Tibial artery (tissue), 4 donors: Measurements from ENCODE around the gene ZNF160.
"Not testable (repeated sequence)": the region's sequence is repeated elsewhere in the genome, so short reads cannot be mapped to it uniquely, and the experiment has no call there.

Source experiments
- DNase-seq, 2 donors: peaks; one replicate each; pipeline ENCODE4 v3.0.0-alpha.2; 2019
- H3K27ac ChIP-seq, 2 donors: fragments of 200-600 bp; sonication (generic) in 1 of 2; 1 replicate in 1 of 2; 2 replicates in 1 of 2; pipeline ENCODE4 v1.5.1; 2018 to 2019; ENCODE audit warnings: mild to moderate bottlenecking in 1 of 2
- H3K27me3 ChIP-seq, 2 donors: fragments of 200-600 bp; sonication (generic) in 1 of 2; one replicate each; pipeline versions ENCODE4 v1.5.1 to v1.6.0; 2016 to 2019
- H3K36me3 ChIP-seq, 3 donors: fragments of 200-600 bp; sonication (generic) in 2 of 3; one replicate each; pipeline ENCODE4 v1.5.1; 2016 to 2019; ENCODE audit warnings: mild to moderate bottlenecking in 2 of 3
- H3K4me1 ChIP-seq, 4 donors: fragments of 200-600 bp; sonication (generic) in 2 of 4; 1 replicate in 3 of 4; 2 replicates in 1 of 4; pipeline ENCODE4 v1.5.1; 2016 to 2019
- H3K4me3 ChIP-seq, 2 donors: fragments of 200-600 bp; sonication (generic) in 1 of 2; 1 replicate in 1 of 2; 2 replicates in 1 of 2; pipeline ENCODE4 v1.5.1; 2018 to 2019; ENCODE audit warnings: mild to moderate bottlenecking in 2 of 2
- H3K9me3 ChIP-seq, 3 donors: fragments of 200-600 bp; sonication (generic) in 1 of 3; one replicate each; pipeline ENCODE4 v1.5.1; 2016 to 2019
- CTCF ChIP-seq, 2 experiments: fragments of 200-600 bp in 1 of 2; fragments of 450-650 bp in 1 of 2; IDR thresholded peaks; one replicate each; pipeline ENCODE4 v1.5.1; 2017 to 2019; ENCODE audit warnings: antibody characterized with exemption in 2 of 2, mild to moderate bottlenecking in 1 of 2, moderate library complexity in 1 of 2
- intact Hi-C: fragments of 100-400 bp; cut with DNase I; formaldehyde crosslinking; loops from one replicate; pipeline ENCODE4 v1.15.0; 2023; ENCODE audit warnings: low total_unique reads

The ZNF160 gene

GRCh38 chr19:53109527-53109926, 6.3 kb upstream of the ZNF160 start:
- no peaks in the 10 kb centered on the region for H3K27me3 ChIP-seq
- H3K36me3 ChIP-seq: peaks cover 45 to 54% (median 51%) of the 10 kb centered on the region in 3 donors
- TF ChIP-seq CTCF (IDR thresholded peaks at IDR 0.05): no peak
- peaks cover 0 to 7% (median 0%) of the 10 kb centered on the region in 3 donors for H3K9me3 ChIP-seq
- no peak for DNase-seq
- no peak overlapping the region for H3K4me3 ChIP-seq
- H3K27ac ChIP-seq: no peak overlapping the region
- H3K4me1 ChIP-seq: no peaks in the 10 kb centered on the region
- intact Hi-C loops: loop anchor here (10.0 kb wide), 2 partner anchors 45 to 165 kb away; partner anchors contain the start of gene ZNF347

- DNase-seq: peak in 1 of 2 donors; percentile 72
- TF ChIP-seq CTCF (IDR thresholded peaks at IDR 0.05): no peak
- intact Hi-C loops: loop anchor here (10.0 kb wide), 2 partner anchors 52 to 158 kb away; partner anchors contain the start of gene ZNF347
- peaks cover 3 to 19% (median 6%) of the 10 kb centered on the region in 3 donors for H3K36me3 ChIP-seq
- no peaks in the 10 kb centered on the region for H3K9me3 ChIP-seq
- H3K27ac ChIP-seq: peak overlapping the region; percentile 84 to 100
- H3K4me3 ChIP-seq: peak overlapping the region; percentile 67 to 99
- H3K27me3 ChIP-seq: no peaks in the 10 kb centered on the region
- H3K4me1 ChIP-seq: peaks cover 0 to 27% (median 16%) of the 10 kb centered on the region in 4 donors
These were observed 427 bp downstream of the ZNF160 start for GRCh38 chr19:53102756-53103233.

GRCh38 chr19:53102206-53102755, 941 bp downstream of the ZNF160 start:
- Histone ChIP-seq H3K9me3 (no peaks in the 10 kb centered on the region), H3K36me3 (peaks cover 3 to 24% (median 10%) of the 10 kb centered on the region in 3 donors), H3K27me3 (no peaks in the 10 kb centered on the region), H3K4me3 (peak overlapping the region; percentile 67 to 99), H3K27ac (peak overlapping the region; percentile 84 to 100), H3K4me1 (peaks cover 0 to 27% (median 16%) of the 10 kb centered on the region in 4 donors)
- DNase-seq: no peak
- intact Hi-C loops: loop anchor here (10.0 kb wide), 2 partner anchors 53 to 157 kb away; partner anchors contain the start of gene ZNF347
- TF ChIP-seq CTCF (IDR thresholded peaks at IDR 0.05): no peak

GRCh38 chr19:53101518-53101917, 1.7 kb downstream of the ZNF160 start:
- intact Hi-C loops: loop anchor here (10.0 kb wide), 2 partner anchors 53 to 157 kb away; partner anchors contain the start of gene ZNF347
- Histone ChIP-seq H3K27ac (peak overlapping the region in 1 of 2 donors; percentile 100), H3K36me3 (peaks cover 3 to 24% (median 10%) of the 10 kb centered on the region in 3 donors), H3K4me3 (peak overlapping the region in 1 of 2 donors; percentile 67), H3K27me3 (no peaks in the 10 kb centered on the region), H3K4me1 (peaks cover 0 to 27% (median 16%) of the 10 kb centered on the region in 4 donors), H3K9me3 (no peaks in the 10 kb centered on the region)
- no peak for DNase-seq
- no peak for TF ChIP-seq CTCF (IDR thresholded peaks at IDR 0.05)

GRCh38 chr19:53098570-53098969, 4.7 kb downstream of the ZNF160 start:
- H3K27me3 ChIP-seq, DNase-seq, H3K27ac ChIP-seq, H3K9me3 ChIP-seq, H3K4me3 ChIP-seq: not testable (repeated sequence)
- H3K36me3 ChIP-seq: peaks cover 3 to 38% (median 14%) of the 10 kb centered on the region in 3 donors
- intact Hi-C loops: loop anchor here (2.0 kb wide), 1 partner anchor 30 kb away; no protein-coding TSS in a partner anchor
- H3K4me1 ChIP-seq: peaks cover 0 to 22% (median 12%) of the 10 kb centered on the region in 4 donors

- Histone ChIP-seq H3K4me1 (peaks cover 0 to 16% (median 7%) of the 10 kb centered on the region in 4 donors), H3K36me3 (peaks cover 3 to 45% (median 14%) of the 10 kb centered on the region in 3 donors)
- H3K9me3 ChIP-seq, H3K27me3 ChIP-seq, DNase-seq, H3K4me3 ChIP-seq, H3K27ac ChIP-seq, intact Hi-C loops: not testable (repeated sequence)
These were observed 6.1 kb downstream of the ZNF160 start for GRCh38 chr19:53096982-53097690.

- intact Hi-C loops, DNase-seq, H3K27me3 ChIP-seq, H3K27ac ChIP-seq, H3K9me3 ChIP-seq, H3K4me3 ChIP-seq: not testable (repeated sequence)
- Histone ChIP-seq H3K4me1 (peaks cover 0 to 11% (median 2%) of the 10 kb centered on the region in 4 donors), H3K36me3 (peaks cover 5 to 49% (median 15%) of the 10 kb centered on the region in 3 donors)
These were observed 6.6 kb downstream of the ZNF160 start for GRCh38 chr19:53096579-53096978.
